ENCODE data around the gene LNPK.

LNPK gene

DNA sequence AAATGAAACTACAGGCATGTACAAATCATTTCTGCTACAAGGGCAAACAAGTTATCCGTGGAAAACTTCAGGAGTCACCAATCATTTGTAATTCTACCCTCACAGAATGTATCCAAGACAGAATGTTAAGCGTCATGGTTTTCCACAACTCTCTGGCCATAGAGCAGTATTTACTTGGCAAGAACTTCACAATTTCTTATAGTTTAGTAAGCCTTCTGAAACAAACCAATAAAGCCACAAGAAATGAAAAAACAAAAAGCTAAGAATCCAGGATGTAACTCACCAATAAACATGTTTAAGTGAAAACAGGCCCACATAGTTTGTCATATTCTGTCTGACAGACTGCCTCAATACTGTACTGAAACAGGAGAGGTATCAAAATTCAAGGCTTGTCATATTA, 70.3 kb downstream of the LNPK start:
- H3K9ac ChIP-seq (ENCODE audit: low read depth, low read length, poor library complexity), result no peak overlapping the region

DNA sequence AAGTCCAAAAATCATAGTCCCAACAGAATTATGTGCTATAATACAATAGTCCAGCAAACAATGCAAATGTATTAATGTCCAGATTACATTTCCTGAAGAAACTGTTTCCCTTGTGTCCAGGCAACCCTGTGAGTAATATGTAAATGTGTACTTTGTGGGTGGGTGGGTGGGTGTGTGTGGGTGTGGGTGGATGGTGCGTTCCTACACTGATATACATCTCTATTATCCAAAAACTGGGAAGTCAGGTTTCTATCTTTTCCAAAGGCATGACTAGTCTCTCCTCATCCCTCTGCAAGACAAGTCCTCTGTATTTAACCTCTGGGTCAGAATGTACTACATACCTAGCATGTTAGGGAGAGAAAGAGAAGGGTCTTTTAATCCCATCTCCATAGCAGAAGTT, 71.6 kb downstream of the LNPK start:
- Histone ChIP-seq H2BK15ac (ENCODE audit: low read length) (no peak overlapping the region), H2BK12ac (ENCODE audit: low read length) (no peak overlapping the region), H3K9me3 (replicated peaks in 1 of 2; ENCODE audit: control insufficient read depth in 2 of 2, insufficient read depth in 1 of 2, low read depth in 1 of 2, low read length in 2 of 2) (no peaks in the 10 kb centered on the region), H3K79me1 (ENCODE audit: low read depth, low read length) (no peaks in the 10 kb centered on the region), H3K4me2 (ENCODE audit: insufficient read depth, low read length, poor library complexity, severe bottlenecking) (no peak overlapping the region), H3K4ac (ENCODE audit: low read length) (no peak overlapping the region), H3K23ac (ENCODE audit: low read depth, low read length, poor library complexity) (no peak overlapping the region), H3K4me3 (ENCODE audit: low read length in 2 of 2) (no peak overlapping the region), H2AK5ac (ENCODE audit: low read depth, low read length) (no peak overlapping the region), H3K27me3 (ENCODE audit: control insufficient read depth in 3 of 3, insufficient read depth in 3 of 3, low read depth in 1 of 3, low read length in 3 of 3) (no peaks in the 10 kb centered on the region), H3K4me1 (ENCODE audit: control insufficient read depth in 2 of 2, insufficient read depth in 1 of 2, low read depth in 1 of 2, low read length in 2 of 2) (peaks cover 0 to 2% of the 10 kb centered on the region in 2 donors), H3K14ac (ENCODE audit: low read length) (no peak overlapping the region), H2BK120ac (ENCODE audit: low read depth, low read length) (no peak overlapping the region), H2AFZ (ENCODE audit: low read length) (no peak overlapping the region), H4K91ac (ENCODE audit: low read depth, low read length, poor library complexity) (no peak overlapping the region), H3K36me3 (replicated peaks in 1 of 2; ENCODE audit: control insufficient read depth in 2 of 2, insufficient read depth in 2 of 2, low read length in 2 of 2) (peaks cover 0 to 25% of the 10 kb centered on the region in 2 donors), H3K18ac (ENCODE audit: low read length) (no peak overlapping the region), H2BK5ac (ENCODE audit: low read length) (no peak overlapping the region), H4K8ac (ENCODE audit: low read depth, low read length) (no peak overlapping the region), H3K9ac (ENCODE audit: low read depth, low read length, poor library complexity) (no peak overlapping the region), H3K27ac (replicated peaks; ENCODE audit: low read length) (no peak overlapping the region)
- DNase-seq (ENCODE audit: low spot score), result no peak
- WGBS, 2 donors (ENCODE audit: extremely low coverage in 2 of 2, insufficient read length in 2 of 2, insufficient replicate concordance in 1 of 2), result no CpG with 5 or more reads among the region's 1 CpG

More for the DNA sequence above, 70.3 kb downstream of the LNPK start:
- Histone ChIP-seq H3K18ac (ENCODE audit: low read length) (no peak overlapping the region), H3K4me1 (ENCODE audit: control insufficient read depth in 2 of 2, insufficient read depth in 1 of 2, low read depth in 1 of 2, low read length in 2 of 2) (peaks cover 0 to 2% of the 10 kb centered on the region in 2 donors), H4K91ac (ENCODE audit: low read depth, low read length, poor library complexity) (no peak overlapping the region), H3K23ac (ENCODE audit: low read depth, low read length, poor library complexity) (no peak overlapping the region), H3K4ac (ENCODE audit: low read length) (no peak overlapping the region), H3K27ac (replicated peaks; ENCODE audit: low read length) (no peak overlapping the region), H3K4me2 (ENCODE audit: insufficient read depth, low read length, poor library complexity, severe bottlenecking) (no peak overlapping the region), H3K27me3 (ENCODE audit: control insufficient read depth in 3 of 3, insufficient read depth in 3 of 3, low read depth in 1 of 3, low read length in 3 of 3) (no peaks in the 10 kb centered on the region), H2AFZ (ENCODE audit: low read length) (no peak overlapping the region), H2BK120ac (ENCODE audit: low read depth, low read length) (no peak overlapping the region), H3K9me3 (replicated peaks in 1 of 2; ENCODE audit: control insufficient read depth in 2 of 2, insufficient read depth in 1 of 2, low read depth in 1 of 2, low read length in 2 of 2) (no peaks in the 10 kb centered on the region), H3K36me3 (replicated peaks in 1 of 2; ENCODE audit: control insufficient read depth in 2 of 2, insufficient read depth in 2 of 2, low read length in 2 of 2) (peaks cover 0 to 33% of the 10 kb centered on the region in 2 donors), H4K8ac (ENCODE audit: low read depth, low read length) (no peak overlapping the region), H2BK5ac (ENCODE audit: low read length) (no peak overlapping the region), H2AK5ac (ENCODE audit: low read depth, low read length) (no peak overlapping the region), H2BK15ac (ENCODE audit: low read length) (no peak overlapping the region), H3K79me1 (ENCODE audit: low read depth, low read length) (no peaks in the 10 kb centered on the region), H2BK12ac (ENCODE audit: low read length) (no peak overlapping the region), H3K4me3 (ENCODE audit: low read length in 2 of 2) (no peak overlapping the region), H3K14ac (ENCODE audit: low read length) (no peak overlapping the region)
- no CpG with 5 or more reads among the region's 2 CpGs for WGBS, 2 donors (ENCODE audit: extremely low coverage in 2 of 2, insufficient read length in 2 of 2, insufficient replicate concordance in 1 of 2)
- no peak for DNase-seq (ENCODE audit: low spot score)

DNA sequence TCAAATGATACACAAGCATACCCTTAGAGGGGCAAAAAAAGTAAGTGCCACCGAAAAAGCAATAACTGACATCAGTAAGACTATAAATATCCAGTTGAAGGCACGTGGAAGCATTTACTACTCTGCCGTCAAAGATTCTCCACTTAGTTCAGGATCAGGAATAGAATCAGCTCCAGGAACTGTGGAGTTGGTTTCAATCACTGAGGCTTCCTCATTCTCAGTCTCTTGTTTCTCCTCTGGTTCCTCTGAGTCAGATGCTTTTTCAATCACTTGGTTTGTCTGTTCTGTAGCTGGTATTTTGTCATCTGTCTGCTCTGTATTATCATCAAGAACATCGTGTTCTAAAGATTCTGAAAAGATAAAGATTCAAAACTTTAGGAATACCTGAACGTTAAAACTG, 72.2 kb downstream of the LNPK start:
- H3K27me3 ChIP-seq (ENCODE audit: control insufficient read depth in 3 of 3, insufficient read depth in 3 of 3, low read depth in 1 of 3, low read length in 3 of 3), result no peaks in the 10 kb centered on the region
- H2AFZ ChIP-seq (ENCODE audit: low read length), result no peak overlapping the region
- H3K4ac ChIP-seq (ENCODE audit: low read length), result no peak overlapping the region
- no peak overlapping the region for H3K4me2 ChIP-seq (ENCODE audit: insufficient read depth, low read length, poor library complexity, severe bottlenecking)
- H3K18ac ChIP-seq (ENCODE audit: low read length), result no peak overlapping the region
- H3K36me3 ChIP-seq (replicated peaks in 1 of 2; ENCODE audit: control insufficient read depth in 2 of 2, insufficient read depth in 2 of 2, low read length in 2 of 2), result peaks cover 0 to 21% of the 10 kb centered on the region in 2 donors
- no peak overlapping the region for H2AK5ac ChIP-seq (ENCODE audit: low read depth, low read length)
- H2BK15ac ChIP-seq (ENCODE audit: low read length), result no peak overlapping the region
- H3K4me1 ChIP-seq (ENCODE audit: control insufficient read depth in 2 of 2, insufficient read depth in 1 of 2, low read depth in 1 of 2, low read length in 2 of 2), result peaks cover 0 to 2% of the 10 kb centered on the region in 2 donors
- H3K4me3 ChIP-seq (ENCODE audit: low read length in 2 of 2), result no peak overlapping the region
- no peaks in the 10 kb centered on the region for H3K79me1 ChIP-seq (ENCODE audit: low read depth, low read length)
- no peak overlapping the region for H3K14ac ChIP-seq (ENCODE audit: low read length)
- no peaks in the 10 kb centered on the region for H3K9me3 ChIP-seq (replicated peaks in 1 of 2; ENCODE audit: control insufficient read depth in 2 of 2, insufficient read depth in 1 of 2, low read depth in 1 of 2, low read length in 2 of 2)
- no peak overlapping the region for H4K91ac ChIP-seq (ENCODE audit: low read depth, low read length, poor library complexity)
- H3K9ac ChIP-seq (ENCODE audit: low read depth, low read length, poor library complexity), result no peak overlapping the region
- no peak overlapping the region for H2BK5ac ChIP-seq (ENCODE audit: low read length)
- no peak overlapping the region for H3K23ac ChIP-seq (ENCODE audit: low read depth, low read length, poor library complexity)
- H4K8ac ChIP-seq (ENCODE audit: low read depth, low read length), result no peak overlapping the region
- no peak overlapping the region for H3K27ac ChIP-seq (replicated peaks; ENCODE audit: low read length)
- no peak overlapping the region for H2BK120ac ChIP-seq (ENCODE audit: low read depth, low read length)
- no peak overlapping the region for H2BK12ac ChIP-seq (ENCODE audit: low read length)
- no peak for DNase-seq (ENCODE audit: low spot score)
- no CpG with 5 or more reads among the region's 5 CpGs for WGBS, 2 donors (ENCODE audit: extremely low coverage in 2 of 2, insufficient read length in 2 of 2, insufficient replicate concordance in 1 of 2)

DNA sequence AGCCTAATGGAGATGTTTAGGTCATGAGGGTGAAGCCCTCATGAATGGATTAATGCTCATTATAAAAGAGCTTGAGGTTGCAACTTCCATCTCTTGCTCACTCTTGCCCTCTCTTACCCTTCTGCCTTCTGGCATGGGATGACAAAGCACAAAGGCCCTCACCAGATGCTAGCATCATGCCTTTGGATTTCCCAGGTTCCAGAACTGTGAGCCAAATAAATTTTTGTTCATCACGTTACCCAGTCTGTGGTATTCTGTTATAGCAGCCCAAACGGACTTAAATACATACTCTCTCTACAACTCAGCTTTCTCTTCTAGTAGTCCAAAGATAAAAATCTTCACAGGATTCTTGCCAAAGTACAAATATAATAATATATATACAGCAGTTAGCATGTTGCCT, 75.8 kb downstream of the LNPK start:
- peaks cover 0 to 11% of the 10 kb centered on the region in 2 donors for H3K36me3 ChIP-seq (replicated peaks in 1 of 2; ENCODE audit: control insufficient read depth in 2 of 2, insufficient read depth in 2 of 2, low read length in 2 of 2)
- H3K9me3 ChIP-seq (replicated peaks in 1 of 2; ENCODE audit: control insufficient read depth in 2 of 2, insufficient read depth in 1 of 2, low read depth in 1 of 2, low read length in 2 of 2), result no peaks in the 10 kb centered on the region
- H3K4ac ChIP-seq (ENCODE audit: low read length), result no peak overlapping the region
- H2BK5ac ChIP-seq (ENCODE audit: low read length), result no peak overlapping the region
- DNase-seq (ENCODE audit: low spot score), result no peak
- H2AK5ac ChIP-seq (ENCODE audit: low read depth, low read length), result no peak overlapping the region
- no peaks in the 10 kb centered on the region for H3K27me3 ChIP-seq (ENCODE audit: control insufficient read depth in 3 of 3, insufficient read depth in 3 of 3, low read depth in 1 of 3, low read length in 3 of 3)
- H3K18ac ChIP-seq (ENCODE audit: low read length), result no peak overlapping the region
- H3K23ac ChIP-seq (ENCODE audit: low read depth, low read length, poor library complexity), result no peak overlapping the region
- peaks cover 2 to 3% of the 10 kb centered on the region in 2 donors for H3K4me1 ChIP-seq (ENCODE audit: control insufficient read depth in 2 of 2, insufficient read depth in 1 of 2, low read depth in 1 of 2, low read length in 2 of 2)
- H3K14ac ChIP-seq (ENCODE audit: low read length), result no peak overlapping the region
- no peak overlapping the region for H2AFZ ChIP-seq (ENCODE audit: low read length)
- no CpG with 5 or more reads among the region's 2 CpGs for WGBS, 2 donors (ENCODE audit: extremely low coverage in 2 of 2, insufficient read length in 2 of 2, insufficient replicate concordance in 1 of 2)
- H3K79me1 ChIP-seq (ENCODE audit: low read depth, low read length), result no peaks in the 10 kb centered on the region
- no peak overlapping the region for H3K4me3 ChIP-seq (ENCODE audit: low read length in 2 of 2)
- no peak overlapping the region for H3K4me2 ChIP-seq (ENCODE audit: insufficient read depth, low read length, poor library complexity, severe bottlenecking)
- H3K9ac ChIP-seq (ENCODE audit: low read depth, low read length, poor library complexity), result no peak overlapping the region
- no peak overlapping the region for H2BK15ac ChIP-seq (ENCODE audit: low read length)
- no peak overlapping the region for H4K8ac ChIP-seq (ENCODE audit: low read depth, low read length)
- H3K27ac ChIP-seq (replicated peaks; ENCODE audit: low read length), result no peak overlapping the region
- no peak overlapping the region for H4K91ac ChIP-seq (ENCODE audit: low read depth, low read length, poor library complexity)
- no peak overlapping the region for H2BK12ac ChIP-seq (ENCODE audit: low read length)
- H2BK120ac ChIP-seq (ENCODE audit: low read depth, low read length), result no peak overlapping the region
